Measurements from ENCODE around the gene KLC1.

KLC1 gene

GRCh38 chr14:103621860-103622259 lies 7.2 kb upstream of the KLC1 start:
- Mint-ChIP-seq H3K4me1 (peaks cover 14% of the 10 kb centered on the region), H3K36me3 (ENCODE audit: low read depth) (no peaks in the 10 kb centered on the region), H3K27me3 (ENCODE audit: low read depth) (no peaks in the 10 kb centered on the region), H3K27ac (no peak overlapping the region), H3K4me3 (no peak overlapping the region), H3K9me3 (no peaks in the 10 kb centered on the region)
- TF ChIP-seq, protein P1, sequence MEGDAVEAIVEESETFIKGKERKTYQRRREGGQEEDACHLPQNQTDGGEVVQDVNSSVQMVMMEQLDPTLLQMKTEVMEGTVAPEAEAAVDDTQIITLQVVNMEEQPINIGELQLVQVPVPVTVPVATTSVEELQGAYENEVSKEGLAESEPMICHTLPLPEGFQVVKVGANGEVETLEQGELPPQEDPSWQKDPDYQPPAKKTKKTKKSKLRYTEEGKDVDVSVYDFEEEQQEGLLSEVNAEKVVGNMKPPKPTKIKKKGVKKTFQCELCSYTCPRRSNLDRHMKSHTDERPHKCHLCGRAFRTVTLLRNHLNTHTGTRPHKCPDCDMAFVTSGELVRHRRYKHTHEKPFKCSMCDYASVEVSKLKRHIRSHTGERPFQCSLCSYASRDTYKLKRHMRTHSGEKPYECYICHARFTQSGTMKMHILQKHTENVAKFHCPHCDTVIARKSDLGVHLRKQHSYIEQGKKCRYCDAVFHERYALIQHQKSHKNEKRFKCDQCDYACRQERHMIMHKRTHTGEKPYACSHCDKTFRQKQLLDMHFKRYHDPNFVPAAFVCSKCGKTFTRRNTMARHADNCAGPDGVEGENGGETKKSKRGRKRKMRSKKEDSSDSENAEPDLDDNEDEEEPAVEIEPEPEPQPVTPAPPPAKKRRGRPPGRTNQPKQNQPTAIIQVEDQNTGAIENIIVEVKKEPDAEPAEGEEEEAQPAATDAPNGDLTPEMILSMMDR (IDR thresholded peaks at IDR 0.05; ENCODE audit: unreplicated experiment in 3 of 3) = no peak

GRCh38 chr14:103623308-103623707 lies 5.7 kb upstream of the KLC1 start:
- peaks cover 18% of the 10 kb centered on the region for H3K4me1 Mint-ChIP-seq
- no peaks in the 10 kb centered on the region for H3K9me3 Mint-ChIP-seq
- no peaks in the 10 kb centered on the region for H3K36me3 Mint-ChIP-seq (ENCODE audit: low read depth)
- H3K27ac Mint-ChIP-seq = no peak overlapping the region
- no peak overlapping the region for H3K4me3 Mint-ChIP-seq
- no peaks in the 10 kb centered on the region for H3K27me3 Mint-ChIP-seq (ENCODE audit: low read depth)
- TF ChIP-seq, protein P1 (IDR thresholded peaks at IDR 0.05; ENCODE audit: unreplicated experiment in 3 of 3) = no peak

DNA sequence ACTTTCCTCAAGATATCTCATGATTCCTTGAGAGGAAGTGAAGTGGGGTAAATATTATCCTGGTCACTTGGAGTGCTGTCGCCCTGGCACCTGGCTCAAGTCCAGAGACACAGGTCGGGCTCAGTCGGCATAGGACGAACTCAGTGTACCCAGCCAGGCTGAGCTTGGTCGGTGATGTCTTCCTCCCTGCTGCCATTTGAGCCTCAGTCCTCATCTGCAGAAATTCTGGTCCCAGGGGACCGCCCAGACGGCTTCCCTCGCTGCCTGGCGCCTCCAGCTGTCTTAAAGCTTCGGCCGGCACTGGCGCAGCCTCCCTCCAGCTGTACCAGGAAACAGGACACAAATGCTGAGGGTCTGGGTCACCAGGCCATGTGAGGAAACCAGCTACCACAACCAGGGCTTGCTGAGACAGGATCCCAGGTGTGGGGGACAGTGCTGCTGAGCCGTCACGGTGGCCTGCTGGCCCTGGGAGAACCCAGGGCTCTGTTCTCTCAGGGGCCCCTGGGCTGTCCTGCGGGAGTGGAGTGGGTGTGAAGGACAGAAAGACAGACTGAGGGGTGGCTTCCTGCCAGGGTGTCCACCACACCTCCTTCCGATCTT lies 5.0 kb upstream of the KLC1 start:
- TF ChIP-seq, protein P1 (IDR thresholded peaks at IDR 0.05; ENCODE audit: unreplicated experiment in 3 of 3) = no peak
- Mint-ChIP-seq H3K36me3 (ENCODE audit: low read depth) (no peaks in the 10 kb centered on the region), H3K4me1 (peaks cover 18% of the 10 kb centered on the region), H3K9me3 (no peaks in the 10 kb centered on the region), H3K4me3 (no peak overlapping the region), H3K27ac (no peak overlapping the region), H3K27me3 (ENCODE audit: low read depth) (no peaks in the 10 kb centered on the region)

DNA sequence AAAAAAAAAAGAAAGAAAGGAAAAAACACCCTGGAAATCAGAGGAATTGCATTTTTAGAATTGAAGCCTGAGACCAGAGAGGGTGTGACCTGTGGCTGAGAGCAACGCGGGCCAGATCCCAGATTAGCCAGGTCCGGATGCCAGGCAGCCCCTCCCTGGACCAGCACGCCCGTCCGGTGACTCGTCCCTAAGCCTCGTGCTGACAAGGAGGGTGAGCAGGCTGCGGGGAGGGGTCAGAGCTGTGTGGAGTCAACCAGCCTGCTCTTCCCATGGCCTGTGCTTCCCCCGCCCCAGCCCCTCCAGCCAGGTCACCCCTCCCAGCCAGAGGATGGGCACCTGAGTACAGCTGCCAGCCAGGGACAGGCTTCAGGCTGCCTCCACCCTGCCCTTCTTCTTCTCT lies 4.2 kb upstream of the KLC1 start:
- Mint-ChIP-seq H3K9me3 (no peaks in the 10 kb centered on the region), H3K36me3 (ENCODE audit: low read depth) (no peaks in the 10 kb centered on the region), H3K4me1 (peaks cover 18% of the 10 kb centered on the region), H3K27me3 (ENCODE audit: low read depth) (no peaks in the 10 kb centered on the region), H3K4me3 (no peak overlapping the region), H3K27ac (peak overlapping the region in 1 of 3 experiments; percentile 61)
- TF ChIP-seq, protein P1 (IDR thresholded peaks at IDR 0.05; ENCODE audit: unreplicated experiment in 3 of 3) = no peak

DNA sequence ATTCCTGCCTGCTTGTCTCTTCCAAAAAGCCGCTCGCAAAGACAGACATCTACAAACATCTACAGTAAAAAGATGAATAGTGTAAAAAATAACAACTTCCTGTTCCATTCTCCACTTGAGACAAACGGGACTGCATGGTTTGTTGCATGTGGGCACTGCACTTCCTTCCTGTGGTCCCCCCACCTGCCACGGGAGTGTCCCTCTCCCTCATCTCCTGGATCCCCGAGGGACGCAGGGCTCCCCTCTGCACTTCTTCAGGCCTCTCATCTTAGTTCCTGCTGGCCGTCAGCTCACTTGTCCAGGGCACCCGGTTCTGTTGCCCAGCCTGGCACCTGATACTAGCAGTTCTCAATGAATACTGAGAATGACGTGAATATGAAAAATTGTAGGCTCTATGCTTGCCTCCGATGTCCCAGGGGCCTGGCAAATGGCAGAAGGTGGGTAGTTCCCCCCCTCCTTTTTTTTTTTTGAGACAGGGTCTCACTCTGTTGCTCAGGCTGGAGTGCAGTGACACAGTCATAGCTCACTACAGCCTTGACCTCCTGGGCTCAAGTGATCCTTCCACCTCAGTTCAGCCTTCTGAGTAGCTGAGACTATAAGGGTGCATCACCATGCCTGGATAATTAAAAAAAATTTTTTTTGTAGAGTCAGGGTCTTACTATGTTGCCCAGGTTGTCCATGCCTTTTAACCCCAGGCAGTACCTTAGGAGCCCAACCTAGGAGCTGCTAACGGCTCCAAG lies 3.5 kb upstream of the KLC1 start:
- peak overlapping the region in 1 of 3 experiments; percentile 74 for H3K4me3 Mint-ChIP-seq
- no peaks in the 10 kb centered on the region for H3K27me3 Mint-ChIP-seq (ENCODE audit: low read depth)
- H3K27ac Mint-ChIP-seq = peak overlapping the region in 2 of 3 experiments; percentile 44 to 61
- H3K36me3 Mint-ChIP-seq (ENCODE audit: low read depth) = no peaks in the 10 kb centered on the region
- peaks cover 24% of the 10 kb centered on the region for H3K4me1 Mint-ChIP-seq
- H3K9me3 Mint-ChIP-seq = no peaks in the 10 kb centered on the region
- TF ChIP-seq, protein P1 (IDR thresholded peaks at IDR 0.05; ENCODE audit: unreplicated experiment in 3 of 3) = no peak

Data from nephron (organoid).